Ishikawa (cell line): Measurements from ENCODE around the gene NUP85.

Experiments
- CEBPB ChIP-seq: IDR thresholded peaks from 2 replicates; pipeline ENCODE4 v1.6.1; 2012
- CREB1 ChIP-seq: IDR thresholded peaks from 2 replicates; pipeline ENCODE4 v1.6.1; 2012; ENCODE audit warnings: low read depth
- EGR1 ChIP-seq: IDR thresholded peaks from 2 replicates; pipeline ENCODE4 v1.6.1; 2012
- EP300 ChIP-seq: IDR thresholded peaks from 2 replicates; pipeline ENCODE4 v1.6.1; 2012; ENCODE audit warnings: borderline replicate concordance
- FOXM1 ChIP-seq: IDR thresholded peaks from 2 replicates; pipeline ENCODE4 v1.6.1; 2012; ENCODE audit warnings: low read depth, borderline replicate concordance
- NFIC ChIP-seq: IDR thresholded peaks from 2 replicates; pipeline ENCODE4 v1.6.1; 2012
- RAD21 ChIP-seq: IDR thresholded peaks from 2 replicates; pipeline ENCODE4 v1.6.1; 2012; ENCODE audit warnings: low read depth
- TAF1 ChIP-seq: IDR thresholded peaks from 2 replicates; pipeline ENCODE4 v1.6.1; 2012; ENCODE audit warnings: low read depth, mild to moderate bottlenecking
- TCF12 ChIP-seq: IDR thresholded peaks from 2 replicates; pipeline ENCODE4 v1.6.1; 2012; ENCODE audit warnings: low read depth
- TEAD4 ChIP-seq: IDR thresholded peaks from 2 replicates; pipeline ENCODE4 v1.6.1; 2012
- YY1 ChIP-seq: IDR thresholded peaks from 2 replicates; pipeline ENCODE4 v1.6.1; 2012; ENCODE audit warnings: low read depth
- ZBTB7A ChIP-seq: IDR thresholded peaks from 2 replicates; pipeline ENCODE4 v1.6.1; 2012; ENCODE audit warnings: low read depth
- TF ChIP-seq, protein P1 (sequence below): IDR thresholded peaks from 2 replicates; pipeline ENCODE4 v1.6.1; 2012
- TF ChIP-seq, protein P2 (sequence below): IDR thresholded peaks from 2 replicates; pipeline ENCODE4 v1.6.1; 2012
- TF ChIP-seq, protein P3 (sequence below): IDR thresholded peaks from 2 replicates; pipeline ENCODE4 v1.6.1; 2012; ENCODE audit warnings: low read depth, mild to moderate bottlenecking

The NUP85 gene

DNA sequence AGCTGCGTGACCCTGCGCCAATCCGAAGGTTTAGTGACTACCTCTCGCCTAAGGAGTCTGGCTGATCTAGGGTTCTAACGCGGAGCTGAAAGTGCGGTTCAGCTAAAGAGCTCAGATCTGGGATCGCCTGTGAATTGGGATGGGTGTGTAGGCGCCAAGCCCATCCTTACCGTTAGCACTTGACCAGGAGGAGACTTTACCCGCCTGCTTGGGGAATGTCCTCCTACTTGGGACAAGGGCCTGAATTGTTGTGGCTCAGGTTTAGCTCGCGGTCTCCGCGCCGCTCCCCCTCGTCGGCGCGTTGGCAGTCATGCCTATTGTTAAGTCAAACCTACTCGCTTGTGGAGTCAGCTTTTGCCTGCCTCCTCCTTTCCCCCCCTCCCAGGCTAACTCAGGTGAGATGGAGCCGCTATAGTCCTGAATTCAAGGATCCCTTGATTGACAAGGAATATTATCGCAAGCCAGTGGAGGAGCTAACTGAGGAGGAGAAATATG, 56.7 kb downstream of the NUP85 start:
- TF ChIP-seq ZBTB7A = no peak
- TF ChIP-seq TAF1 = no peak
- TF ChIP-seq EGR1 = 0 out of 2 replicates have a peak, but pooled peaks have one; percentile 3
- no peak; the same call in 1 of the 2 replicates for TF ChIP-seq TCF12
- TF ChIP-seq TEAD4 = no peak
- no peak for TF ChIP-seq FOXM1

DNA sequence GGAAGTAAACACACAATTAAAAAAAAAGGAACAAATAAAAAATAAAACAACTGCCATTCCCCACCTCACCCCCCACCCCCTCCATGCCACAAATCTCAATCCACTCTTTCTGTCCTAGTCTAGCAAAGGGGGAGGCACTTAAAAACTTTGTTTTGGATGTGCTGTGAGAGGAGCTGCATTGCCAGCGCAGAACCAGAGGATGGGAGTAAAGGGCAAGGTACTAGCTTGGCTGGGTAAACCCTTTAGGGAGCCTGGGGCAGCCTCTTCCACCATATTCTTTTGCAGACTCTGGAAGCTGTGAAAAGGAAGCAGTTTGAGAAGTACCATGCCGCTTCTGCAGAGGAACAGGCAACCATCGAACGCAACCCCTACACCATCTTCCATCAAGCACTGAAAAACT, 57.6 kb downstream of the NUP85 start:
- no peak for TF ChIP-seq RAD21
- no peak for TF ChIP-seq TAF1
- no peak for TF ChIP-seq NFIC
- TF ChIP-seq ZBTB7A = no peak
- no peak for TF ChIP-seq FOXM1
- no peak for TF ChIP-seq CEBPB
- TF ChIP-seq TEAD4 = no peak
- TF ChIP-seq, protein P1, sequence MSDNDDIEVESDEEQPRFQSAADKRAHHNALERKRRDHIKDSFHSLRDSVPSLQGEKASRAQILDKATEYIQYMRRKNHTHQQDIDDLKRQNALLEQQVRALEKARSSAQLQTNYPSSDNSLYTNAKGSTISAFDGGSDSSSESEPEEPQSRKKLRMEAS = no peak
- no peak for TF ChIP-seq EGR1

GRCh38 chr17:75265614-75266315, 60.3 kb downstream of the NUP85 start:
- no peak for TF ChIP-seq EGR1
- TF ChIP-seq, protein P1 = no peak
- no peak for TF ChIP-seq NFIC
- TF ChIP-seq, protein P2, sequence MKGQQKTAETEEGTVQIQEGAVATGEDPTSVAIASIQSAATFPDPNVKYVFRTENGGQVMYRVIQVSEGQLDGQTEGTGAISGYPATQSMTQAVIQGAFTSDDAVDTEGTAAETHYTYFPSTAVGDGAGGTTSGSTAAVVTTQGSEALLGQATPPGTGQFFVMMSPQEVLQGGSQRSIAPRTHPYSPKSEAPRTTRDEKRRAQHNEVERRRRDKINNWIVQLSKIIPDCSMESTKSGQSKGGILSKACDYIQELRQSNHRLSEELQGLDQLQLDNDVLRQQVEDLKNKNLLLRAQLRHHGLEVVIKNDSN = no peak
- no peak for TF ChIP-seq EP300
- no peak for TF ChIP-seq TAF1
- TF ChIP-seq CREB1 = no peak
- no peak for TF ChIP-seq CEBPB
- no peak for TF ChIP-seq ZBTB7A
- TF ChIP-seq, protein P3, sequence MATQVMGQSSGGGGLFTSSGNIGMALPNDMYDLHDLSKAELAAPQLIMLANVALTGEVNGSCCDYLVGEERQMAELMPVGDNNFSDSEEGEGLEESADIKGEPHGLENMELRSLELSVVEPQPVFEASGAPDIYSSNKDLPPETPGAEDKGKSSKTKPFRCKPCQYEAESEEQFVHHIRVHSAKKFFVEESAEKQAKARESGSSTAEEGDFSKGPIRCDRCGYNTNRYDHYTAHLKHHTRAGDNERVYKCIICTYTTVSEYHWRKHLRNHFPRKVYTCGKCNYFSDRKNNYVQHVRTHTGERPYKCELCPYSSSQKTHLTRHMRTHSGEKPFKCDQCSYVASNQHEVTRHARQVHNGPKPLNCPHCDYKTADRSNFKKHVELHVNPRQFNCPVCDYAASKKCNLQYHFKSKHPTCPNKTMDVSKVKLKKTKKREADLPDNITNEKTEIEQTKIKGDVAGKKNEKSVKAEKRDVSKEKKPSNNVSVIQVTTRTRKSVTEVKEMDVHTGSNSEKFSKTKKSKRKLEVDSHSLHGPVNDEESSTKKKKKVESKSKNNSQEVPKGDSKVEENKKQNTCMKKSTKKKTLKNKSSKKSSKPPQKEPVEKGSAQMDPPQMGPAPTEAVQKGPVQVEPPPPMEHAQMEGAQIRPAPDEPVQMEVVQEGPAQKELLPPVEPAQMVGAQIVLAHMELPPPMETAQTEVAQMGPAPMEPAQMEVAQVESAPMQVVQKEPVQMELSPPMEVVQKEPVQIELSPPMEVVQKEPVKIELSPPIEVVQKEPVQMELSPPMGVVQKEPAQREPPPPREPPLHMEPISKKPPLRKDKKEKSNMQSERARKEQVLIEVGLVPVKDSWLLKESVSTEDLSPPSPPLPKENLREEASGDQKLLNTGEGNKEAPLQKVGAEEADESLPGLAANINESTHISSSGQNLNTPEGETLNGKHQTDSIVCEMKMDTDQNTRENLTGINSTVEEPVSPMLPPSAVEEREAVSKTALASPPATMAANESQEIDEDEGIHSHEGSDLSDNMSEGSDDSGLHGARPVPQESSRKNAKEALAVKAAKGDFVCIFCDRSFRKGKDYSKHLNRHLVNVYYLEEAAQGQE = no peak
- TF ChIP-seq YY1 = no peak
- TF ChIP-seq TEAD4 = no peak
- no peak for TF ChIP-seq TCF12
- no peak for TF ChIP-seq RAD21

DNA sequence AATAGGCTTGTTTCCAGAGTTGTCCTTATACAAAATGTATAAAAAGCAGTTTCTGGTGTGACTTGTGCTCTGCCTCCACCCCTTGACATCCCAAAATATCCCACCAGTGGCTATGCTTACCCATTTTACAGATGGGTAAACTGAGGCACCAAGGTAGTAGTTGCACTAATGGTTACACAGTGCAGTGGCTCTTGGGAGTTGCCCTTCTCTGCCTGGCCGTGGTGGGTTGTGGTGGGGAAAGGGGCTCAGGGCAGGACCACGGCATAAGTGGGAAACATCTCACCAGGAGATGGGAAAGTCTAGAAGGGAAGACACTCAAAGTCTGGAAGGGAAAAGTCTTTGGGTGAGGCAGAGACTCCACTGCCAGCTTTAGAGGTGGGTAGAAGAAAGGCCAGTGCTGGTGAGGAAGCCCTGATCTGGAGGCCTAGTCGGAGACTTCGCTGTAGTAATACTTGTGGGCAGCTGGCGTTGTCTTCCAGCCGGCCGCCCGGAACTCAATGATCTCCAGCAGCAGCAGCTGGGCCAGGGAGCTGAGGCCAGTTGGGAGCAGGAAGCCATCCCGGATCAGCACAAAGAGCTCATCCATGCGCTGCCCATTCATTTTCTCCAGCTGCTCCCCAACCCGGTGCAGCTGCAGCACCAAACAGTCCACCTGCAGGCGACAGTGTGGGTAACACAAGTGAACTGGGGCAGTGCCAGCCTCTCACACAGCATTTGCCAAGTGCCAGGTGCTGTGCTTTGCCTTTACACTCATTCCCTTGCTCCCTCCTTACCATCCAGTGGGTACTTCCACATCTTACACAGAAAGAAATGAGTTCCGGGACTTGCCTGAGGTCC, 61.1 kb downstream of the NUP85 start:
- TF ChIP-seq NFIC (no peak), CEBPB (no peak)
- TF ChIP-seq, protein P1 = 0 out of 2 replicates have a peak, but pooled peaks have one; percentile 23

GRCh38 chr17:75267153-75267410, 61.6 kb downstream of the NUP85 start:
- TF ChIP-seq TEAD4 (no peak), CREB1 (no peak), YY1 (no peak), RAD21 (no peak), FOXM1 (no peak), TAF1 (no peak), TCF12 (no peak), EP300 (no peak), CEBPB (no peak), EGR1 (no peak)
- TF ChIP-seq, protein P3 = no peak
- TF ChIP-seq, protein P2 = no peak

DNA sequence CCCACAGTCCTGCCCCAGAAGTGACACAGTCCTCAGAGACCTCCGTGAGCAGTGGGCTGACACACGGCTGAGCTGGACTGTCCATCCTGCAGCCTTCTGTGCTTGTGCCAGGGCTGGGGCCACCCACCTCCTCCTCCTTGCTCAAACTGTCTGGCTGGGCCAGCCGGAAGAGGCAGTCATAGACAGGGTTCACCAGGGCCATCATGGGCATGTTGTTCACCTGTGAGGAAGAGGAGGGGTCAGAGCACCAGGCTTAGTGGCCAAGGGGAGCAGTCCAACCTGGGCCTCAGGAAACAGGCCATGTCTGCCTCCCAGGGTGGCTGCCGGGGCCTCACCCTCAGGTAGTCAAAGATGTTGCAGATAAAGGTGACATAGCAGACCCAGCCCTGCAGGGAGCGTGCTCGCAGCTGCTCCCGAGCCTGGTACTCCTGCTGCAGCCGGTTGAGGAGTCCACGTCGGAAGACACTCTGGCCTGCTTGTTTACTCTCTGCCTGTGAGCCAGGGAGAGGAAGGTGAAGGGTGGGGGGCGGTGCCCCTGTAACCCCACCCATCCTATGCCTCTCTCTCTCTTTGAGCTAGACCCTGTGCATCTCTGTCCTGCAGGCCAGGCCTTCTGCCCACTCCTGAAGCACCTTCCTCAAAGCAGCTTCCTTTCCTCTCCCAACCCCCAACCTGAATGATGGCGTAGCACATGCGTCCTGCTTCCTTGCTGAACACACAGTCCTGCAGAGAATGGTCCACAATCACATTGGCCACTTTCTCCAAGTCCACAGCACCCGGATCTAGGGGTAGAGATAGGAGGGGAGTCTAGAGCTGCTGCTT, 62.1 kb downstream of the NUP85 start:
- no peak for TF ChIP-seq YY1
- no peak for TF ChIP-seq FOXM1
- TF ChIP-seq TEAD4 = no peak
- no peak for TF ChIP-seq NFIC
- TF ChIP-seq, protein P2 = no peak
- TF ChIP-seq, protein P1 = no peak
- no peak for TF ChIP-seq ZBTB7A
- no peak for TF ChIP-seq CREB1
- TF ChIP-seq, protein P3 = no peak
- no peak for TF ChIP-seq CEBPB
- TF ChIP-seq TAF1 = no peak
- no peak for TF ChIP-seq EP300
